HG02852 (cell line): Measurements from ENCODE around the gene USP11.

Experiments
- ATAC-seq: cut with Tn5 transposase; IDR thresholded peaks from one replicate; pipeline ENCODE4 v1.9.1; 2021; ENCODE audit warnings: mild to moderate bottlenecking, moderate library complexity; ENCODE audit not compliant: unreplicated experiment

USP11 gene

GRCh38 chrX:47202877-47203276, 29.9 kb upstream of the USP11 start:
- no peak for ATAC-seq

DNA sequence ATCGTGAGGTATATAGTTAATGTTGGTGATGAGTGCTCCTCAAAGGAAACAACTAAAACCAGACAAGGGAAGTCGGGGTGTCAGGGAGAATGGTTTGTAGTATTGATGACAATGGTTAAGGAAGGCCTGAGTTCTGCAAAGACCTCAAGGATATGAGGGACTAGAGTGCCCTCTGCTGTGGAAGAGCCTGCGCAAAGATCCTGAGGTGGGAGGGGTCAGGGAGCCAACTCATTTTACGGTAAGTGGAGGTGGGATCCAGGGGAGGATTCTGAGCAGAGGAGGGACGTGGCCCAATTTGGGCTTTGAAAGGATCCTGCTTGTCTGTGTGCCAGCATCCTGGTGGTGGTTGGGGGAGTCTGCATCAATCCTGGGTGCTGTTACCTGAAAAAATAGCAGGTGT, 27.8 kb upstream of the USP11 start:
- ATAC-seq = no peak

DNA sequence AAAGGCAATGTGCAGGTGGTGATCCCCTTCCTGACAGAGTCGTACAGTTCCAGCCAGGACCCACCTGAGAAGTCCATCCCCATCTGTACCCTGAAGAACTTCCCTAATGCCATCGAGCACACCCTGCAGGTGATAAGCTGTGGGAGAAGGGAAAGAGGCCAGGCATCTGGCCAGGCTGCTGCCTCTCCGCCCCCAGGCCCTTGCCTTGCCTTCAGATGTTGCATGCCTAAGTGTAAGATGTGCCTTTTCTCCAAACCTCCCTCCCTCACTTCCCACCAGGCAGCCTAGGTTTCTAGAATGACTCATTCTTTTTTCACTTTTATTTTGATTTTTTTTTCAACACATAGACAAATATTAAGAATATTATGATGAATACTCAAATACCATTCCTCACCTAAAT, 26.5 kb upstream of the USP11 start:
- no peak for ATAC-seq

DNA sequence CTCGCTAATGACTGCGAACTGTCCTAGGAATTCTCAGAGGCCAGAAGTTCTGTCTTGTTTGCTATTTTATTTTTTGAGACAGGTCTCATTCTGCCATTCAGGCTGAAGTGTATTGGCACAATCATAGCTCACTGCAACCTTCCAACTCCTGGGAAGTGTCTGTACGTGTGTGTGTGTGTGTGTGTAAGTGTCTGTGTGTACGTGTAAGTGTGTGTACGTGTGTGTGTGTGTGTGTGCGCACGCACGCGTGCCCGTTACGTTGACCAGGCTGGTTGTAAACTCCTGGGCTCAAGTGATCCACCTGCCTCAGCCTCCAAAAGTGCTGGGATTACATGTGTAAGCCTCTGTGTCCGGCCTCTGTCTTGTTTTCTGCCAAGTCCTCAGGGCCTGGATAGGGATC, 24.7 kb upstream of the USP11 start:
- ATAC-seq = no peak

GRCh38 chrX:47209508-47210238, 23.1 kb upstream of the USP11 start:
- no peak for ATAC-seq

DNA sequence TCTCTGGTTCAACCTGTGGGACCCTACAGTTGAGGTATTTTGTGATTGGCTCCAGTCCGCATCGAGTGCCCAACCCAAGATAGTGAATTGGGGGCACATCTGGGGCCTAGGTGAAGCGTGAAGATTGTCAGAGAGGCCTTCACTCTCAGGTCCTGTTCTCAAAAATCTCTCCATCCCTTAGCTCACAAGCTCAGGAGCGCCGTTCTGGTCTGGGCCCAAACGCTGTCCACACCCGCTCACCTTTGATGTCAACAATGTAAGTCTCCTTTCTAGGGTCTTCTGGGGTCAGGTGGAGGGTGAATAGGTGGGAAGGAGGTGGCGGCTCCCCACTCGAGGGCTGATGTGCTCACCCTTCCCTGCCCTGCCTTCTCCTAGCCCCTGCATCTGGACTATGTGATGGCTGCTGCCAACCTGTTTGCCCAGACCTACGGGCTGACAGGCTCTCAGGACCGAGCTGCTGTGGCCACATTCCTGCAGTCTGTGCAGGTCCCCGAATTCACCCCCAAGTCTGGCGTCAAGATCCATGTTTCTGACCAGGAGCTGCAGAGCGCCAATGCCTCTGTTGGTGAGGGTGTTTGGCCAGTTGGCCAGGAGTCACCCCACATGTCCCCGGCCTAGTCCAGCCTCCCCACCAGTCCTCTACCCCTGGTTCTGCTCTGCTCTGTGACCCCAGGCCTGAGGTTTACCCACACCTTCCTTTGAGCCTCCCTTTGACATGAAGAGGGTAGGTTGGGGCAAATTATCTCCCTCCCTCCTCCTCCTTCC, 22.0 kb upstream of the USP11 start:
- no peak for ATAC-seq

GRCh38 chrX:47212381-47213293, 20.2 kb upstream of the USP11 start:
- ATAC-seq = no peak

DNA sequence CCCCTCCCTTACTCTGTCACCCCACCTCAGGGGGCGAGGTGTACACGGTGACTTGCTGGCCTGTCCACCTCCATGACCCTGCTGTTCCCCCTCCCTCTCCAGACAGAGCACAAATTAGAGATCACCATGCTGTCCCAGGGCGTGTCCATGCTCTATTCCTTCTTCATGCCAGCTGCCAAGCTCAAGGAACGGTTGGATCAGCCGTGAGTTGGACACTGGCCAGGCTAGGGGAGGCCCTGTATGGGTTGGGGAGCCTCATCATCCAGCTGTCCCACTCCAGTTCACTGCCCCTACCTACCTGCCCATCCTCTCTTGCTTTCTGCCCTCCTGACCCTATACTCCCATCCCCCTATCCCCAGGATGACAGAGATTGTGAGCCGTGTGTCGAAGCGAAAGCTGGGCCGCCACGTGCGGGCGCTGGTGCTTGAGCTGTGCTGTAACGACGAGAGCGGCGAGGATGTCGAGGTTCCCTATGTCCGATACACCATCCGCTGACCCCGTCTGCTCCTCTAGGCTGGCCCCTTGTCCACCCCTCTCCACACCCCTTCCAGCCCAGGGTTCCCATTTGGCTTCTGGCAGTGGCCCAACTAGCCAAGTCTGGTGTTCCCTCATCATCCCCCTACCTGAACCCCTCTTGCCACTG, 18.3 kb upstream of the USP11 start:
- ATAC-seq = no peak

GRCh38 chrX:47215291-47215900, 17.4 kb upstream of the USP11 start:
- no peak for ATAC-seq

DNA sequence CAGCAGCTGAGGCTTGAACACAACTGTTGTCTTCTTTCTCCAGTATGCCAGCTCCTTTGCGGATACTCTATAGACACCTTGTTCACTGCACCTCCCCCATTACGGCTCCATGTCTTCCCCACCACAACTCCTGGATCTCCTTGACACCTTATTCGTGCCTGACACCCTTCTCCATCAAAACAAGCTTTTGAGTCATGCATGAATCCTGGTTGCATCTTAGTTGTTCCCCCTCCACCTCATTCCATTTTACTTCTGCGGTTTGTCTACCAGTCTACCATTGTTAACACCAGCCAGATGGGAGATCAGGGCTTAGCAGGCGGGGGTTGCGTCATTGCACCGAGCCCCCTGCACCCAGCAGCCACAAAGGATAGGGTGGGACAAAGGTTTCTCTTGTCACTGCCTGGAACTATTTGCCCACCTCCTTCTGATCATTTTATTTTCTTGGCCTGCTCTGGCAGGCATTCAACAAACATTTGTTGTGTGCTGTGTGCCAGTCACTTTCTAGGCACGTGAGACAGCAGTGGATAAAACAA, 16.4 kb upstream of the USP11 start:
- ATAC-seq = no peak

GRCh38 chrX:47217121-47217851, 15.5 kb upstream of the USP11 start:
- ATAC-seq = no peak

- peak; percentile 87 for ATAC-seq
Measured at GRCh38 chrX:47217852-47218279, 14.9 kb upstream of the USP11 start.

DNA sequence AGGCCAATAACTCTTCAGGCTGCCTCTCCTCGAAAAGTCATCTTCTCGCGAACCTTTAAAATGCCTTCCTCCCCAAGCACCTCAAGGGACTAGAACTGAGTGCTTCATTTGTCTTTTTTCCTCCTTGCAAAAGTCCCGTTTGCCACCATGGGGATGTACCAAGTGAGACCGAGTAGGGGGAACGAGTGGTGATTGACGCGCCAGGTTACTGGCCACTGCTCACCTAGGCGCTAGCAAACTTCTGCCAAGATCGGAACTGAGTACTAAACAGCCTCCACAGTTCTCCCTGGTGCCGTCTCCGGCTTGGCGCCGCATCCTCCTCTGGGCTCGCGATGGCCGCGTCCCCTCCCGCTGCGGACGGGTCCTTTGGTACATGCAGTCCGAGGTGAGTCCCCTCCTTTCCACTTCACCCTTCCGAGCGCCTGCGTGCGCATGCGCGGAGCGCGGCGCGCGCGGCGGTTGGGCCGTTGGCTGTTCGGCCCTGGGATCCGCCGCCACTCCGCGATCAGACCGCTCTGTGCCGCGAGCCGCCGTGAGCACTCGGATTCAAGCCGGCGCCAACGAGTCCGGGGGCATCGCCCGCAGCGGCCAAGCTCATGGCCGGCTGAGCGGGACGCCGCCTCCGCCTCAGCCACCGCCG, 14.4 kb upstream of the USP11 start, which contains the start of gene CDK16:
Gene CDK16 (plus strand): TSS at position 402 of the 640 bp plus-strand sequence. CDS start 4,877 bp downstream, outside the sequence.
- peak; percentile 44 for ATAC-seq

DNA sequence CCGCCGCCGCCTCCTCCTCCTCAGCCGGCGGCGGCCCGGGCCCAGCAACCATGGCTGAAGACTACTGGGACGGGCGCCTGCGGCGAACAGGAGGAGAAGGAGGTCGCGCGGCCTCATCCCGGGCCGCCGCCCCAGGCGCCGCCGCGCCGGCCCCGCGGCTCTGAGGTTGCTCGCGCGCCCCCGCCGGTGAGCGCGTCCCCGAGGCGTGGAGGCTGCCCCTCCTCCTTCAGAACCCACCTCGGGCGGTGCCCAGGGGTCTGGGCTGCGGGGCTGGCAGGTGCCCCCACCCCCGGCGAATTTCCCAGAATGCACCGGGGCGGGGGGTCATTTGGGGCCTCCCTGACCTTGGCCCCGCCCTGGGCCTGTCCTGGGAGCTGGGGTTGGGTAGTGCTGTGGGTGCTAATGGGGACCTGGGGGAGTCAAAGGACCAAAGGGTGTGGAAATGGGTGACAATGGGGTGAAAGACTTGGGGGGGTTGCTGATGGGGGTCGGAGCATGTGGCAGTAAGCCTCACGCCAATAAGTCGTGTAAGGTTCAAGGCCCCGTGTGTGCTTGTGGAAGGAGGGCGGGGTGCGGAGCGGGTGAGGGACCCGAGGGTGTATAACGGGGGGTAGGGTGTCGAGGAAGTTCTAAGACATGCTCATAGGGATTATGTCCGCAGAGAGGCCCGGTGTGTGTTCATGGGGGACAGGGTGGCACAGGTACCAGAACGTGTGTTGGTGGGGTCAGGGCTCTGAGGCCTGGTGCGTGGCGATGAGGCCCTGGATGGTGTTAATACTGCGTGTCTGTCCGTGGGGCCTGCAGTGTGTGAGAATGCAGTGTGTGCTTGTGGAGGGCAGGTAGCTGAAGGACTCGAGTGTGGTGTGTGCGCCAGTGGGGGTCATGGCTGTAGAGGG, 13.6 kb upstream of the USP11 start:
- ATAC-seq = no peak

GRCh38 chrX:47221756-47222155, 11.1 kb upstream of the USP11 start:
- ATAC-seq = no peak

DNA sequence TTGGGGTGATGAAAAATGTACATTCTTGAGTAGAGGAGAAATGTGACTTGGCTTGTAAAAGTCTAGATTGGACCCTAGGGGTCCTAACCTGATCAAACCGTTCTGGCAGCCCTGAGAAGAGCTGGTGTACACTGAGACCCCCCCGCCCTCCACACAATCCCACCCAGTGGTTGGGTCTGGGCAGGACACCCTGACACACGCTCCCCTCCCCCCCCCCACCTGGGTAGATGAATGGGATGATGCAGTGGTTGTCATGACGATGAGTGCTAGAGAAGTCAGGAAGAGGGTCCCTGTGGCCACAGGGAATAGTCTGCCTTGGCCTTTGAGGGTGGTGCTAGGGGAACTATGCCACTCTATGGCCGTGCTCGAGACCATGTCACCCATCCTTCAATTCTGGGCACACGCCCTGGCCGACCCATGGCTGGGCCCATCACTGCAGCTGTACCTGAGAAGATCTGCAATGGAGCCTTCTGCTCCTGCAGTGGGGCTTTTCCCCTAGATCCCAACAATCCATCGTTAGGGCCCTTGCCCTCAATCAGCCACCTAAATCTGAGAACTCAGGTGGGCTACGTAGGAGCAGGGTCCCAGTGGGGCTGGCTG, 10.0 kb upstream of the USP11 start:
- ATAC-seq = no peak

DNA sequence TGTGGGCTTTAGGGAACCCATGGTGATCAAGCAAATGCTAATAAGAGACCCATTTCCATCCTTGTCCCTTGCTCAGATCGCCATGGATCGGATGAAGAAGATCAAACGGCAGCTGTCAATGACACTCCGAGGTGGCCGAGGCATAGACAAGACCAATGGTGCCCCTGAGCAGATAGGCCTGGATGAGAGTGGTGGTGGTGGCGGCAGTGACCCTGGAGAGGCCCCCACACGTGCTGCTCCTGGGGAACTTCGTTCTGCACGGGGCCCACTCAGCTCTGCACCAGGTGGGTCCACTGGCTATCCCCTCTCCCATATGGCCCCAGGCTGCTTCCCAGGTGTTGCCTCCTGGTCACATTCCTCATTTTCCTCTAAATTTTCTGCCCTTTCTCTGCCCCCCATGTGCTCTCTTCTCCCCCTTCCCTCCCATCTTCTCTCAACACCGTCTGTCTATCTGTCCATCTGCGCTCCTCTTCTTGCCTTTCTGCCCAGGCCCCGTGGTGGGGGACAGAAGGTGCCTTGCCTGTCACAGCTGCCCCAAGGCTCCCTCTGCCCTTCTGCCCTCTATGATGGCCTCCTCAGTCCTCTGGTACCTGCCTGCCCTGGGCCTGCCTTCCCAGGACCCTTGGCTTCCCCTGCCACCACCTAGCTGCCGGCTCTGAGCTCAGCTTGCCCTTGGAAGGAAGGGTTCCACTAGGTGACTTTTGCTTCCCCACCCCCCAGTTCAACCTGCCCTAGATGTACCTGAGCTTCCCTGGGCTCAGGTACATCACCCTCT, 9.1 kb upstream of the USP11 start:
- no peak for ATAC-seq
